HEK293 (cell line): Measurements from ENCODE around the gene OPA3.

Source experiments
- CTCF ChIP-seq: fragments of 450-650 bp; formaldehyde crosslinking; IDR thresholded peaks from 2 replicates; pipeline ENCODE4 v1.5.1; 2016; ENCODE audit warnings: missing biosample characterization, missing genetic modification characterization
- ELK4 ChIP-seq: IDR thresholded peaks from 2 replicates; pipeline ENCODE4 v1.6.1; 2011; ENCODE audit warnings: mild to moderate bottlenecking, low read depth, low read length, borderline replicate concordance
- PRDM2 ChIP-seq: fragments of 450-650 bp; formaldehyde crosslinking; IDR thresholded peaks from 2 replicates; pipeline ENCODE4 v1.5.1; 2016; ENCODE audit warnings: missing biosample characterization, missing genetic modification characterization, borderline replicate concordance
- SP2 ChIP-seq: fragments of 450-650 bp; formaldehyde crosslinking; IDR thresholded peaks from 2 replicates; pipeline ENCODE4 v1.5.1; 2016; ENCODE audit warnings: missing biosample characterization, missing genetic modification characterization
- ZNF184 ChIP-seq: fragments of 450-650 bp; IDR thresholded peaks from 2 replicates; pipeline ENCODE4 v1.5.1; 2018; ENCODE audit warnings: missing biosample characterization, mild to moderate bottlenecking, missing genetic modification characterization
- ZNF302 ChIP-seq: fragments of 450-650 bp; formaldehyde crosslinking; IDR thresholded peaks from 2 replicates; pipeline ENCODE4 v1.5.1; 2016; ENCODE audit warnings: missing biosample characterization, missing genetic modification characterization, low read depth
- ZNF777 ChIP-seq: fragments of 450-650 bp; formaldehyde crosslinking; IDR thresholded peaks from 2 replicates; pipeline ENCODE4 v1.5.1; 2017; ENCODE audit warnings: missing biosample characterization, missing genetic modification characterization, borderline replicate concordance

- TF ChIP-seq SP2 (tag by site-specific recombination) (no peak), PRDM2 (tag by site-specific recombination) (no peak), CTCF (no peak), ZNF302 (tag by site-specific recombination) (no peak), ZNF184 (no peak), ELK4 (no peak), ZNF777 (no peak)
Observed at GRCh38 chr19:45591004-45591637, 6.5 kb upstream of the OPA3 start.
